K562 (cell line): ENCODE results near the gene ZBTB14. TPM values are rescaled to one million over a fixed set of nuclear protein-coding genes. Genes with fewer than 3 reads are reported as not detected.

Experiments used
- ATAC-seq: fragments of 200-7000 bp; cut with Tn5 transposase; 3 replicates; pipeline ENCODE4 v1.9.1; 2020; ENCODE audit warnings: moderate library complexity
- BruUV-seq: library from RNA; stranded (reverse); fragments of 400-500 nt; replicated peaks from 2 replicates; lab custom pipeline; 2021; lab: Mats Ljungman, UMichigan
- CTCF ChIA-PET: fragments of 300-600 bp; formaldehyde crosslinking; extraction: SDS; loops from one replicate; lab custom pipeline; 2021; ENCODE audit warnings: low intra/inter-chr PET ratio; lab: Yijun Ruan, JAX
- POLR2A ChIA-PET: fragments of 300-600, 350-650 bp; sonication (Branson Sonifier 250); formaldehyde crosslinking; extraction: SDS; loops from one replicate; lab custom pipeline; 2021; ENCODE audit warnings: antibody characterized with exemption, inconsistent platforms; lab: Yijun Ruan, JAX
- DNase-seq, 4 experiments: peaks; one replicate each; pipeline versions ENCODE4 v3.0.0 to v3.0.0-alpha.2; 2011 to 2018; ENCODE audit warnings: low spot score in 3 of 4, mixed read lengths in 3 of 4; ENCODE audit errors: extremely low read depth in 1 of 4
- FAIRE-seq: peaks from 2 replicates; lab custom pipeline; 2011; peaks lifted over from hg19 to GRCh38; lab: Jason Lieb, UNC
- H2AFZ ChIP-seq: 2 replicates; pipeline ENCODE4 v1.6.0; 2011; ENCODE audit warnings: low read depth, low read length, control low read depth, inconsistent platforms
- H3K27ac ChIP-seq: fragments of 200-600 bp; 3 replicates; pipeline ENCODE4 v1.8.0; 2011; ENCODE audit warnings: low read depth, mild to moderate bottlenecking, control low read depth, inconsistent platforms, low read length, moderate library complexity, mixed read lengths; ENCODE audit errors: extremely low read depth
- H3K27me3 ChIP-seq, 2 experiments: fragments of 300-600 bp in 1 of 2; 2 replicates in 1 of 2; 3 replicates in 1 of 2; pipeline versions ENCODE4 v1.6.0 to v1.8.0; 2011; ENCODE audit warnings: inconsistent platforms in 2 of 2, low read length in 2 of 2, mild to moderate bottlenecking in 1 of 2, mixed read lengths in 1 of 2, moderate library complexity in 1 of 2; ENCODE audit not compliant: control insufficient read depth in 2 of 2, insufficient read depth in 2 of 2
- H3K36me3 ChIP-seq: fragments of 300-600 bp; 3 replicates; pipeline ENCODE4 v1.8.0; 2011; ENCODE audit warnings: mild to moderate bottlenecking, low read length, inconsistent platforms; ENCODE audit not compliant: control insufficient read depth, insufficient read depth
- H3K4me1 ChIP-seq, 2 experiments: fragments of 200-600 bp in 1 of 2; replicated peaks in 1 of 2; 2 replicates in 1 of 2; 3 replicates in 1 of 2; pipeline versions ENCODE4 v1.5.1 to v1.8.0; 2011; ENCODE audit warnings: inconsistent platforms in 2 of 2, low read length in 2 of 2, mild to moderate bottlenecking in 1 of 2, mixed read lengths in 1 of 2, moderate library complexity in 1 of 2; ENCODE audit not compliant: control insufficient read depth in 2 of 2, insufficient read depth in 2 of 2
- H3K4me2 ChIP-seq: 2 replicates; pipeline ENCODE4 v1.6.1; 2011; ENCODE audit warnings: low read length, control low read depth, inconsistent platforms, mixed read lengths; ENCODE audit not compliant: insufficient read depth
- H3K4me3 ChIP-seq: fragments of 200-600 bp; sonication (generic), shearing (Covaris generic); 2 replicates; pipeline ENCODE4 v1.5.1; 2016; ENCODE audit warnings: control low read depth, inconsistent platforms
- H3K79me2 ChIP-seq: fragments of 200-600 bp; 3 replicates; pipeline ENCODE4 v1.8.0; 2011; ENCODE audit warnings: low read length, inconsistent platforms; ENCODE audit not compliant: control insufficient read depth, insufficient read depth
- H3K9ac ChIP-seq, 2 experiments: 2 replicates each; pipeline versions ENCODE4 v1.6.0 to v1.6.1; 2011; ENCODE audit warnings: low read depth in 2 of 2, low read length in 2 of 2, control low read depth in 1 of 2, inconsistent platforms in 1 of 2, mild to moderate bottlenecking in 1 of 2, mixed read lengths in 1 of 2; ENCODE audit not compliant: insufficient read depth in 1 of 2
- H3K9me1 ChIP-seq: one replicate; pipeline ENCODE4 v1.6.0; 2011; ENCODE audit warnings: inconsistent platforms, mild to moderate bottlenecking, low read length, moderate library complexity; ENCODE audit not compliant: control insufficient read depth, insufficient read depth
- H3K9me3 ChIP-seq: replicated peaks from 2 replicates; pipeline ENCODE4 v1.5.1; 2011; ENCODE audit warnings: low read depth, low read length, inconsistent platforms; ENCODE audit not compliant: control insufficient read depth, insufficient read depth
- H4K20me1 ChIP-seq: replicated peaks from 2 replicates; pipeline ENCODE4 v1.6.1; 2011; ENCODE audit warnings: low read length, inconsistent platforms, mixed read lengths; ENCODE audit not compliant: control insufficient read depth, insufficient read depth
- GABPB1 ChIP-seq: sonication (generic); formaldehyde crosslinking; IDR thresholded peaks from 2 replicates; pipeline ENCODE4 v1.8.0; 2022; ENCODE audit warnings: mild to moderate bottlenecking, missing genetic modification reagents
- KAT8 ChIP-seq: fragments of 450-650 bp; IDR thresholded peaks from 2 replicates; pipeline ENCODE4 v1.6.1; 2016; ENCODE audit warnings: low read depth, mild to moderate bottlenecking
- MEF2A ChIP-seq: IDR thresholded peaks from 2 replicates; pipeline ENCODE4 v1.6.1; 2011; ENCODE audit warnings: low read depth, mild to moderate bottlenecking, low read length, moderate library complexity; ENCODE audit not compliant: control insufficient read depth
- NR1H2 ChIP-seq: sonication (generic); formaldehyde crosslinking; IDR thresholded peaks from 2 replicates; pipeline ENCODE4 v1.4.0; 2020; ENCODE audit warnings: mild to moderate bottlenecking, missing genetic modification reagents
- SAFB2 ChIP-seq: fragments of 200-400 bp; formaldehyde crosslinking; IDR thresholded peaks from 2 replicates; pipeline ENCODE4 v1.6.1; 2018; ENCODE audit warnings: borderline replicate concordance, low read length, low read depth, moderate library complexity; ENCODE audit not compliant: severe bottlenecking
- TEAD4 ChIP-seq, 2 experiments: sonication (generic) in 1 of 2; formaldehyde crosslinking in 1 of 2; IDR thresholded peaks; 2 replicates each; pipeline versions ENCODE4 v1.6.1 to v1.8.0; 2012 to 2022; ENCODE audit warnings: borderline replicate concordance in 1 of 2, inconsistent platforms in 1 of 2, low read length in 1 of 2, mild to moderate bottlenecking in 1 of 2, missing genetic modification reagents in 1 of 2
- ZNF551 ChIP-seq: fragments of 250-450 bp; sonication (Bioruptor Pico); IDR thresholded peaks from 2 replicates; pipeline ENCODE4 v1.5.0; 2021; ENCODE audit warnings: mild to moderate bottlenecking, moderate library complexity
- ZNF778 ChIP-seq: fragments of 450-650 bp; formaldehyde crosslinking; IDR thresholded peaks from 2 replicates; pipeline ENCODE4 v1.4.0; 2020; ENCODE audit warnings: mild to moderate bottlenecking, moderate library complexity
- WGBS: fragments of 100-300 bp; shearing (Covaris generic); methylation state at CpG from one replicate; pipeline ENCODE4 v1.1.6; 2016; ENCODE audit warnings: low coverage, mixed read lengths; ENCODE audit not compliant: insufficient coverage; ENCODE audit errors: missing lambda C conversion rate; 5-methylcytosine and 5-hydroxymethylcytosine counted together
- in situ Hi-C: fragments of 300-500 bp; cut with MboI; formaldehyde crosslinking; loops from 4 replicates; pipeline ENCODE4 v1.15.0; 2018; ENCODE audit warnings: inconsistent platforms, mixed read lengths
- intact Hi-C: fragments of 100-400 bp; cut with micrococcal nuclease; formaldehyde crosslinking; loops from 2 replicates; pipeline ENCODE4 v1.14.2; 2022
- polyA plus RNA-seq, 8 experiments: library from polyadenylated mRNA; depleted of rRNA in 4 of 8; stranded (reverse) in 5 of 8; unstranded in 3 of 8; fragments of >200 nt; fragmentation: Nextera tagmentation in 2 of 8; fragmentation: Illumina TruSeq in 1 of 8; extraction: Ambion mirVana in 2 of 8; extraction: Trizol in 1 of 8; gene quantifications; 2 replicates each; pipeline versions ENCODE4 v1.2.1 to v1.2.3, GENCODE V29; 2011 to 2014; ENCODE audit warnings: inconsistent platforms in 1 of 8, missing spikeins in 1 of 8
- total RNA-seq, 7 experiments: library from RNA; depleted of rRNA in 6 of 7; stranded (reverse); fragments of >200 nt in 6 of 7; fragmentation: Illumina TruSeq in 2 of 7; extraction: Trizol in 2 of 7; gene quantifications; 2 replicates each; pipeline versions ENCODE4 v1.2.1 to v1.2.3, GENCODE V29; 2011 to 2021; ENCODE audit warnings: low replicate concordance in 1 of 7

The ZBTB14 gene
- total and polyA plus RNA-seq, 9 of the 15 experiments (the other 6 are each of a cell fraction or from before 2014, with no cell fraction given), result 2.8 to 12.6 (median 9.0) TPM

DNA sequence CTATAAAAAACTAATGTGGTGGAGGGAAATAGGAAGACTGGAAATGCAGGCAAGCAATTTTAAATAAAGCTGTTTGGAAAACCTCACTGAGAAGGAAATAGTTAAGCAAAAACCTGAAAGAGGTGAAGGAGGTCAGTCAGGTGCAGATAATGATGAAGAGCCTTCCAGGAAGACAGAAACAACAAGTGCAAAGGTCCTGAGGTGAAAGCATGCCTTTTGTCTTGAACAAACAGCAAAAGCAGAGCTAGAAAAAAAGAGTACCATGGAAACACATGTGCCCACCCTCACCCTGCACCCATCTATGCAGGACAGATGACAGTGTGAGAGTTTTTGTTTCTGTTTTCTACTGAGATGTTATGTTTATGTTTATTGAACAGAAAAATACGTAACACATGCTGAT lies 8.1 kb upstream of the ZBTB14 start (continued):
- TF ChIP-seq SAFB2 (no peak), ZNF551 (no peak)

DNA sequence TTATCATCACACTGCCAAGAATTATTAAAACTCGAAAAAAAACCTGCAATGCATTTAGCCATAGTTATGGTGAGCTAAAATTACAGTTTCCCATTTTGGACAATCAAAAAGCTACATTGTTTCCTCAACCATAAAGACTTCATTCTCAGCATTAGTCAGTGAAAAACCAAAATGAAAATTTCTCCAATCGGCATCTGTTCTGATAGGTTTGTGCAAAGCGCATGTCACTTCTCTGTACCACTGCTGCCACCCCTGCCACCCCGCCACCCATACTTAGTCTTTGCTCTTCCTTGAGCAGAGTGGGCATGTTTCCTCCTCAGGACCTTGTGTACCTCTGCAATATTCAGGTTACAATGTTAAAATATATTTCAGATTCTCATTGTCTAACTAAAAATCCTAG lies 7.1 kb upstream of the ZBTB14 start:
- ChIA-PET POLR2A (interaction anchor here (0.9 to 1.1 kb wide), 2 partner anchors 19 to 65 kb away, joined by 3 read pairs; no protein-coding TSS in a partner anchor), CTCF (no interaction called here)
- H3K36me3 ChIP-seq, result no peaks in the 10 kb centered on the region
- FAIRE-seq, result no peak
- no peaks in the 10 kb centered on the region for H3K9me1 ChIP-seq
- H3K4me1 ChIP-seq, result peaks cover 0 to 5% of the 10 kb centered on the region in 2 experiments; a peak in 2 of 5 replicates
- H3K79me2 ChIP-seq, result no peaks in the 10 kb centered on the region
- no peaks in the 10 kb centered on the region for H4K20me1 ChIP-seq
- H3K4me3 ChIP-seq, result no peak overlapping the region
- no peaks in the 10 kb centered on the region for H3K27me3 ChIP-seq
- ATAC-seq, result no peak
- WGBS, result 0% methylated on average over 4 of the region's 4 CpGs
- no TSS peak for BruUV-seq
- intact Hi-C loops (no loop called here), in situ Hi-C loops (no loop called here)
- peaks cover 4% of the 10 kb centered on the region for H3K9me3 ChIP-seq
- DNase-seq, result no peak
- H3K27ac ChIP-seq, result no peak overlapping the region
- no peak overlapping the region for H3K4me2 ChIP-seq
- TF ChIP-seq NR1H2 (CRISPR knock-in tag) (no peak), GABPB1 (CRISPR knock-in tag) (no peak), TEAD4 (IDR thresholded peaks at IDR 0.05; ENCODE audit: low read length) (no peak), TEAD4 (CRISPR knock-in tag; IDR thresholded peaks at IDR 0.05; ENCODE audit: borderline replicate concordance) (no peak), KAT8 (no peak), MEF2A (no peak), ZNF778 (CRISPR knock-in tag) (no peak)
- no peak overlapping the region for H2AFZ ChIP-seq
- H3K9ac ChIP-seq, result no peak overlapping the region
